Measurements from ENCODE around the gene ZP1. TPM values are rescaled to one million over a fixed set of nuclear protein-coding genes. Genes with fewer than 3 reads are reported as not detected.

The ZP1 gene, protein sequence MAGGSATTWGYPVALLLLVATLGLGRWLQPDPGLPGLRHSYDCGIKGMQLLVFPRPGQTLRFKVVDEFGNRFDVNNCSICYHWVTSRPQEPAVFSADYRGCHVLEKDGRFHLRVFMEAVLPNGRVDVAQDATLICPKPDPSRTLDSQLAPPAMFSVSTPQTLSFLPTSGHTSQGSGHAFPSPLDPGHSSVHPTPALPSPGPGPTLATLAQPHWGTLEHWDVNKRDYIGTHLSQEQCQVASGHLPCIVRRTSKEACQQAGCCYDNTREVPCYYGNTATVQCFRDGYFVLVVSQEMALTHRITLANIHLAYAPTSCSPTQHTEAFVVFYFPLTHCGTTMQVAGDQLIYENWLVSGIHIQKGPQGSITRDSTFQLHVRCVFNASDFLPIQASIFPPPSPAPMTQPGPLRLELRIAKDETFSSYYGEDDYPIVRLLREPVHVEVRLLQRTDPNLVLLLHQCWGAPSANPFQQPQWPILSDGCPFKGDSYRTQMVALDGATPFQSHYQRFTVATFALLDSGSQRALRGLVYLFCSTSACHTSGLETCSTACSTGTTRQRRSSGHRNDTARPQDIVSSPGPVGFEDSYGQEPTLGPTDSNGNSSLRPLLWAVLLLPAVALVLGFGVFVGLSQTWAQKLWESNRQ
- total RNA-seq (2022; extraction: Qiagen RNA extraction; ENCODE audit: low read depth), result 0.09 to 0.58 TPM (median 0.16 TPM) in 5 replicates

DNA sequence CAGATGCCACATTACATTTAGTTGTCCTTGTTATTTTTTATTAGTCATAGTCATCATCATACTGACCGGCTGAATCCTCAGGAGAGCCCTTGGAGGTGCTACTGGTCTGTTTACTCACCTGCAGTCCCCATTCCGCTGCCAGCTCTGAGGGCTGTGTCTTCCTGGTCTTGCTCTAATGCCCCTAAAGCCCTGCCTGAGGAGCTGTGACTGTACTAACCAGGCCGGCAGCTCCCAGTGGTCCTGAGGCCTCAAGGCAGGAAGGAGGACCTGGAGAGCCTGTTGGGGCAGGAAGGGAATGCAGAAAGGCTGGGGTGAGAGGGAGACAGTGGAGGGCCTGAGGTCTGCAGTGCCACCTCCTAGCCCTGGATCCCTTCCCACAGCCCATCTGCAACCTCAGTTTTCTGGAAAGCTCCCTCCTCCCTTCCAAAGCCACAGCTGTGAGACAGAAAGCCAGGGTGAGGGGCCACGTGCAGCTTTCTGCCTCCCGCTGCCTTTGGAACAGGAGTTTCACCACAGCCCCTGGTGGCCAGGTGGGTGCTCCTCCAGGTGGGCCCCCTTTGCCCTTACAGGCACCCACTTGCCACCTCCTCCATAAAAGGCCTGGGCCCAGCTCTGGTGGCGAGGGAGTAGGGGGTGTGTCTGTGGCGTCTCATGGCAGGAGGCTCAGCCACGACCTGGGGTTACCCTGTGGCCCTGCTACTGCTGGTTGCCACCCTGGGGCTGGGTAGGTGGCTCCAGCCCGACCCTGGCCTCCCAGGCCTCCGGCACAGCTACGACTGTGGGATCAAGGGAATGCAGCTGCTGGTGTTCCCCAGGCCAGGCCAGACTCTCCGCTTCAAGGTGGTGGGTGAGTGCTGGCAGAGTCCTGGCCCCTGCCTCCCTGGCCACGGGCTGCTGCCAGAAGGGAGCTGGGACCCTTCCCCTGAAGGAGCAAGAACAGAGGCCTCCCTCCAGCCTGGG, at the start of gene ZP1:
Gene ZP1, plus strand, starts transcription at position 632 of the 960 bp plus-strand sequence. Its CDS starts 20 bp downstream, at position 652.

DNA sequence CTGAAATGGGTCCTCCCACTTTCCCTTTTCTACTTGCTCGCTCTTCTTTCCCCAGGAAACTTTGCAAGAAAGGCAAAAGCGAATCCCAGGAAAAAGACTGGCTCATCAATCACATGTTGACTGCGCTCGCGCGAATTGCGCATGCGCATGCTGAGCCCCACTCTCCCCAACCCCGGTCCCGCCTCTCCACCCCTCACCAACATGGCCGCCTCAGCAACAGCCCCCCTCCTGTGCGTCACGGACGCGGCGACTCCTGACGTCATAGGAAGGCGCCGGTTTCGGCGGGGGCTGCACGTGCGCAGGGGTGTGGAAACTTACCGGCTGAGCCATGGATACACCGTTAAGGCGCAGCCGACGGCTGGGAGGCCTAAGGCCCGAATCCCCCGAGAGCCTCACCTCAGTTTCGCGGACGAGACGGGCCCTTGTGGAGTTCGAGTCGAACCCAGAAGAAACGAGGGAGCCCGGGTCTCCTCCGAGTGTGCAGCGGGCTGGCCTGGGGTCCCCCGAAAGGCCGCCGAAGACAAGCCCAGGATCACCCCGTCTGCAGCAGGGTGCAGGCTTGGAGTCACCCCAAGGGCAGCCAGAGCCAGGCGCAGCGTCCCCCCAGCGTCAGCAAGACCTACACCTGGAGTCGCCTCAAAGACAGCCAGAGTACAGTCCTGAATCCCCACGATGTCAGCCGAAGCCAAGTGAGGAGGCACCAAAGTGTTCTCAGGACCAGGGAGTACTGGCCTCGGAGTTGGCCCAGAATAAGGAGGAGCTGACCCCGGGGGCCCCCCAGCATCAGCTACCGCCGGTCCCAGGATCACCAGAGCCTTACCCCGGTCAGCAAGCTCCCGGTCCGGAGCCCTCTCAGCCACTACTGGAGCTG, 25.3 kb upstream of the ZP1 start, which contains the start of gene CCDC86:
Gene CCDC86, plus strand, starts transcription at position 317 of the 871 bp plus-strand sequence. Its CDS starts 12 bp downstream, at position 329.

DNA sequence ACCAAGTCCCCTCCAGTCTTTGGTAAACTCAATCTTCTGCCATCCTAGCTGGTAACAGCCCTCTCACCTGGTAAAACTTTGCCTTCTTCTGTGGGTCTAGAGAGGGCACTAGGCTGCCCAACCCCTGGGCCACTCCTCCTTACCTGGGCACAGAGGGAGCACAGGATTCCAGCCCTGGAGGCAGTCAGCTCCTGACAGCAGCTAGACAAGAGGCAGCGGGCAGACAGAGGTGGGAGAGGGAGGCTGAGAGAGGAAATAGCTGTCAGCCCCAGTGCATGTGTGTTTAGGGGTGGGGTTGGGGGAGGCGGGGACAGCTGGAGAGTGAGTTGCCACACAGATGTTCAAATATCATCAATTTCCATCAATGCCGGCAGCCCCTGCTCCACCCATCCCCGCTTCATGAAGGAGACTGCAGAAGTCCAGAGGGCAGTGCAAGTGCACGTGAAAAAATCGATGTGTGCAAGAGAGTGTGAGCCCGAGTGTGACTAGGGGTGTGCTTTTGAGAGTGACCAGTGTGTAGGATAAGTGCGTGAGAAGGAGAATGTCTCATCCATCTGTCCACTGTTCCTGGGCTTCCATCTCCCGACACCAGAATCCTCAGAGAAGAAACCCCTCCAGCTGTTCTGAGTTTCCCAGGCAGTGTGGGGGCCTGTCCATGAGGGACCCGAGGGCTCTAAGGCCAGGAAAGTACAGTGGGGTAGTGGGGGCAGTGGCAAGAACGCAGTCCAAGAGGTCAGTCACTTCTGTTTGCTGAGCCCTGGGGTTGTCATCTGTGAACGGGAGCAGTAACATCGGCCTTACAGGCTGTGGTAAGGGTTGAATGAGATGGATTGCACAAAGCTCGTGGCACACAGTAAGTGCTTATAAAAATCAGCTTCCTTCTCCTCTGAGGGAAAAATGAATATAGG, 11.4 kb upstream of the ZP1 start, which contains the start of gene PTGDR2:
Gene PTGDR2, minus strand, starts transcription at position 225 of the 908 bp plus-strand sequence. CDS start 2,228 bp downstream, outside the sequence.

DNA sequence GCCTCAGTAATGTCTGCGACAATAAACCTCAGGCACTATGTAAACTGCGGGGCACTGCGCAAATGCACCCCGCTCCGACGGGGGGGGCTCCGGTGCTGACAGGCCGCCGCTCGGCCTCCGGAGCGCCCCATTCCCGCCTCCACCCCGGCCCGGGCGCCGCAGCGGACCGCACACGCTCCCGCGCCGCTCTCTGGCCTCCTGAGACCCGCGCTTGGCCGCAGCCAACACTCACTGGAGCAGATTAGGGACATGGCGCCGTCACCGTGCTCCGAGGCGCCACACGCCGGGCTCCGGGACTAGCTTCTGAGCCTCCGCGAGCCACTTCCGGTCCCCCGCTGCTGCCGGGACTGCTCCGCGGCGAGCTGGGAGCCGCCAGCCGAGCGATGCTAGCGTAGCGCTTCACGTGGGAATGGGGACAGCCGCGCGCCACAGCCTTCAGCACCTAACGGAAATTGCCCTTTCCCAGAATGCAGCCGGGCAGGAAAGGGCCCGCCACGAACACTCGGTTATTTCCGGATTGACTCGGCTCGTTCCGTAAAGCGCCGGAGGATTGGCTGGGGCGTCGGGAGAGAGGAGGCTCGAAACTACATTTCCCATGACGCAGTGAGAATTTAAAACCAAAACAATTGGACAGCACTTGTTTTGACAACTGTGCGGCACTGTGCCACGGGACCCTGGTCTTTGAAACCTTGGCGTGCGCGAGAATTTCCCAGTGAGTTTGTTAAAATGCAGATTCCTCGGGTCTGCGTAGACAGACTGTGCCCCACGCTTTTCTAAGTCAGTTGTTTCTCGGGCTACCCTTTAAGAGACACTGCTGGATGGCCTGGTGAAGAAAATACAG, 39.0 kb downstream of the ZP1 start, which contains the start of gene PRPF19:
Gene PRPF19, minus strand, starts transcription at position 454 of the 841 bp plus-strand sequence. Its CDS starts 203 bp downstream, at position 251.

DNA sequence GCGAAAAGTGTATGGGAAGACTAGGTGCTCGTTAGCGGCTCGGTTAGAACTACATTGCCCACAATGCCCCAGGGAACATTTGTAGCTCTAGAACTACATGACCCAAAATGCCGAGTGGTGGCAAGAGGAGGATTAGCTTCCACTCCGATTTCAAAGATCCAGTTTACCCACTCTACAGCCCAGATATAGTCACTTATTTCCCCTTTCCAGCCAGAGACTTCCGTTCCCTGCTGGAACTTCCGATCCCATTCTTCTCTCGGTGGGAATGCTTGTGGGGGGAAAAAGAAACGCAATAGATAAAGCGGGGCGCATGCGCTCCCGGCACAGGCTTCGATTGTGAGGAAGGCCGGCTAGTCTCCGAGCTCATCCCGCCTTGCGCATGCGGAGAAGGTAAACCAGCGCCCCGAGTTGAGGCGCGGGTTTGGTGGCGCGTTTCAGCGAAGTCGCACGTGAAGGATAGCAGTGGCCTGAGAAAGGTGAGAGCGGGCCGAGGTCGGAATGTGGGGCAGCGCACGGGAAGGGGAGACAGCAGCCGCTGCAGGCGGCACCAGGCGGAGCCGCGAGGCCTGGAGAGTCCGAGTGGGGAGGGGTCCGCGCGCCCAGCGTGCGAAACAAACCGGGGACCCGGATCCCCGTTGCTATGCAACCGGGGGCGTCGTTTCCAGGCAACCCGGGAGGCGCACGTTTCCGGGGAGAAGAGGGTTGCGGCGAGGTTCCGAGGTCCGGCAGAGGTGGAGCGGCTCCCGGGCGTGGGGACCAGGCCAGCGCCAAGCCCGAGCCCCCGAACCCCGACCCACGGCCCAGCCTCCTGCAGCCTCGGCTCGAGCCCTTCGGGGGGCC, 46.7 kb downstream of the ZP1 start, which contains the start of gene TMEM109:
Gene TMEM109, plus strand, starts transcription at position 366 of the 840 bp plus-strand sequence. CDS start 5,536 bp downstream, outside the sequence.

DNA sequence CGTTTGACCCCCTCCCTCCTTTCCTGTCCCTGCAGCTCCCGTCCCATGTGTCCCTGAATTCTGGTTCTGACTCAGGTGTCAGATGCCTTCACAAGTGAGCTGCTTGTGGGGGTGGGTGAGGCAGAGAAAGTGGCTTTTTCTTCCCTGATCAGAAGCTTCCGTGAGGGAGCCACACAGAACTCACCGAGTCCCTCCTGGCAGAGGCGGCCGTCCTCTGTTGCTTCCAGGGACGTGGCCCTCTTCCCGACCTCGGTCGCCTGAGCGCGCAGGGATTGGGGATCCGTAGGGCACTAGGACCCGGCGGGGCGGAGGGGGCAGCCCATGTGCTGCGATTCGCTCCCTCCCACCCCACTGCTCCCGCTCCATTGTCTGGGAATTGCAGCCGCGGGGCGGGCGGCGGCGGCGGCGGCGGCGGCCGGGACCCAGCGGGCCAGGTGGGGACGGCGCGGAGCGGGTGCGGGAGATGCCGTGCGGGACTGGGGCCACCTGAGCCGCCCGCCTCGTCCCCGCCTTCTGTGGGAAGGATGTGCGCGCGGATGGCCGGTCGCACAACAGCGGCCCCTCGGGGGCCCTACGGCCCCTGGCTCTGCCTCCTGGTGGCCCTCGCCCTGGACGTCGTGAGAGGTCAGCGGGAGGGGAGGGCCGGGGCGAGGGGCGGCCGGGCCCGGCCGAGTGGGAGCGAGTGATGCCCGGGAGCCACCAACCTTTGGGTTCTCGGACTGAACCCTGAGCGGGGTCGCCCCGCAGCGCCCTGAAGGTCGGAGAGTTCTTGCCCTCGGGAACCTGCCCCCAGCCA, 57.0 kb downstream of the ZP1 start, which contains the start of gene TMEM132A:
Gene TMEM132A, plus strand, starts transcription at position 351 of the 796 bp plus-strand sequence. Its CDS starts 174 bp downstream, at position 525.

Other genes with a start within 250 kb of the ZP1 start
- not detected in 5 replicates for gene MS4A8, start 167.9 kb upstream of the ZP1 start, total RNA-seq (2022; extraction: Qiagen RNA extraction; ENCODE audit: low read depth)
- gene MS4A18, start 142.8 kb upstream of the ZP1 start, total RNA-seq (2022; extraction: Qiagen RNA extraction; ENCODE audit: low read depth), result not detected in 5 replicates
- not detected in 5 replicates for gene MS4A15, start 110.7 kb upstream of the ZP1 start, total RNA-seq (2022; extraction: Qiagen RNA extraction; ENCODE audit: low read depth)
- gene MS4A10, start 82.2 kb upstream of the ZP1 start, total RNA-seq (2022; extraction: Qiagen RNA extraction; ENCODE audit: low read depth), result not detected in 5 replicates
- 92.7 to 113 TPM (median 102 TPM) in 5 replicates for gene CCDC86, start 25.4 kb upstream of the ZP1 start, total RNA-seq (2022; extraction: Qiagen RNA extraction; ENCODE audit: low read depth)
- gene PTGDR2, start 11.6 kb upstream of the ZP1 start, total RNA-seq (2022; extraction: Qiagen RNA extraction; ENCODE audit: low read depth), result 0.03 to 0.08 TPM (median 0.07 TPM) in 3 of 5 replicates, not detected in the others
- gene PRPF19, start 39.0 kb downstream of the ZP1 start, total RNA-seq (2022; extraction: Qiagen RNA extraction; ENCODE audit: low read depth), result 165 to 207 TPM (median 191 TPM) in 5 replicates
- gene TMEM109, start 46.6 kb downstream of the ZP1 start, total RNA-seq (2022; extraction: Qiagen RNA extraction; ENCODE audit: low read depth), result 116 to 131 TPM (median 128 TPM) in 5 replicates
- gene TMEM132A, start 56.9 kb downstream of the ZP1 start, total RNA-seq (2022; extraction: Qiagen RNA extraction; ENCODE audit: low read depth), result 128 to 202 TPM (median 168 TPM) in 5 replicates
- gene SLC15A3, start 84.6 kb downstream of the ZP1 start, total RNA-seq (2022; extraction: Qiagen RNA extraction; ENCODE audit: low read depth), result not detected in 5 replicates
- gene CD6, start 104.1 kb downstream of the ZP1 start, total RNA-seq (2022; extraction: Qiagen RNA extraction; ENCODE audit: low read depth), result 0.06 to 0.47 TPM (median 0.15 TPM) in 5 replicates
- not detected in 5 replicates for gene CD5, start 234.9 kb downstream of the ZP1 start, total RNA-seq (2022; extraction: Qiagen RNA extraction; ENCODE audit: low read depth)